Putamen (tissue), 1 donor: ENCODE measurements around the gene TNFAIP8.
"Not testable (repeated sequence)": the region's sequence is repeated elsewhere in the genome, so short reads cannot be mapped to it uniquely, and the experiment has no call there.

Experiments
- DNase-seq: peaks from one replicate; pipeline ENCODE4 v3.0.0-alpha.2; 2016; ENCODE audit warnings: low spot score

The TNFAIP8 gene

DNA sequence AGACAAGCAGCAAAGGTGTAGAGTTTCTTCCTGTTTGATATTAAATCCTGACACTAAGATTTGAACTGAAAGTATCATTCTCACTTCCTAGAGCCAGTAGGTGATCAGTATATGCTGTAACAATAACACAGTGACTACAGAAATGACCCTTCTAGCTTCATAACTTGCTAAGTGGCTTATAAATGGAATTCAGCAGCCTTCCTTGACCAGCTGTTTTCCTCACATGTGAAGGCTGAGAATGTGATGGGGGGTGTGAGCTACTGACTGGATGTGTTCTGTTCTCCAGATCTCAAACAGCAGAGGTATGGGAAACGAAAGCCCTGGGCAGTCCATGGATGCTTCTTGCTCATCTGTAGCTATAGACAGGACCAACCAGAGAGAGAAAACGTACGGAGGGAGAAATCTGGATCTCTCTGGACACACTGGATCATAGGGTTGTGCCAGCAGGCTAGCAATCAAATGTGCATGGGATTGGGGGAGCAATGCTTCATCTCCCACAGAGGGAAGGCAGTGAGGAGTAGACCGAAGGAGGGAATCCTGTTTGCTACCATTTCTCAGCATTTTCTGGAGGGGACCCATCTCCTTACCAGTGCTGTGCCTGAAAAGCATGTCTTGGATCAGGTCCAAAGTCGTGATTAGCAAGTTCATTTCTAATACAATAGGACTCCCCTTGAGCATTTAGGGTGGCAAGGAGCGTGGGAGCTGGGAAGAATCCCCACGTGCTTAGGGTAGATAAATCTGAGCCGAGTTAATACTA is 39.4 kb downstream of the TNFAIP8 start:
- DNase-seq = no peak

- no peak for DNase-seq
Measured at GRCh38 chr5:119396030-119396664, 40.3 kb downstream of the TNFAIP8 start.

- DNase-seq = no peak
Measured at GRCh38 chr5:119397518-119398380, 41.9 kb downstream of the TNFAIP8 start.

GRCh38 chr5:119398727-119399466 is 43.1 kb downstream of the TNFAIP8 start:
- DNase-seq = no peak

DNA sequence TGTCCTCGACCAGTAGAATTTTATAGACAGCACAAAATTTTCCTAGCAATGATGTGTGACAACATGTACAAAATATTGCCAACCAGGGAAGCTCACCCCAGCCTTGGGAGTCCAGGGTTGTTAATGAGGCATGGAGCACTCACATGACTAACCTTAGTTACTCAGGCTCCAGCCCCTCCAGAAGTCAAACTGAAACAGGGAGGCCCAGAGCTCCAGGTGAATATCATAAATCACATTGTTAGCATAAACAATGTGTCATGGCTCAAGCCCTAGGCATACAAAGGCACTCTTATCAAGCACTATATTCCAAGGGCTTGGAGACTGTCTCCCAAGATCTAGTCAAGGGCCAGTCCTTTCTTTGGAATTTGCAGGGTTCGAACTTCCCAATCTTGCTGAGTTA is 44.4 kb downstream of the TNFAIP8 start:
- no peak for DNase-seq

DNA sequence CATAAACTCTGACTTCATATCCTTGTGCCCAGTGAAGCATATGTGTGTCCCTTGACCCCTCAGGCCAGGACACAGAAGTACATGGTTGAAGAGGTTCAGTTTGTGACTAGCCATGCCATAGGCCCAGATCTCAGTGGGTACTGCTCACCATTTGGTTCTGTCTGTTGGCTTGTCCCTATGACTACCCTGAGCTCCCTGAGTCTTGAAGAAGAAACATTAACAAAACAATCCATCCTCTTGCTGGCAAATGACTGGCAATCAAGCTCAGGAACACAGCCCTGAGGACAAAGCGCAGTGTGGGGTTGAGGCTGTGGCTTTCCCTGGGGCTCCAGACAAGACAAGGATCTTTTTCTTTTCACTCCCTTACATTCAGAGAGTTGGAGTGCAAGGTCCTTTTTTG is 46.3 kb downstream of the TNFAIP8 start:
- no peak for DNase-seq

GRCh38 chr5:119402555-119402954 is 46.7 kb downstream of the TNFAIP8 start:
- no peak for DNase-seq

- no peak for DNase-seq
Measured at GRCh38 chr5:119404033-119404432, 48.2 kb downstream of the TNFAIP8 start.

DNA sequence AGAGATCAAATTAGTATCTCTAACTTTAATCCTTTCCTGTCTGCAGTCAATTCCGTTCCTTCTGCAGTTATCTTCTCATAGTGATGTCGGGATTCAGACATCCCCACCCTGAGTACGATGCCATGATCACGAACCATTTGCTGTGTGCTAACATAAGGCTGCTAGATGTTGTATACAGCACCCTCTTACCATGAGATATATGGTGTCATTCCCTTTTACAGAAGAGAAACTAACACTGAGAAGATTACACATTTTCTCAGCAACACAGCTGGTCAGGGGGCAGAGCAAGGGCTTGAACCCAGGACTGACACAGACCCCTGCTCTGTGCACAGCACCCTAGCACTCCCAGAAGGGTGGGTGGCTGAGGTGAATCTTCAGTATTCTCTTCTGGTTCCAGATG is 49.6 kb downstream of the TNFAIP8 start:
- DNase-seq = no peak

DNA sequence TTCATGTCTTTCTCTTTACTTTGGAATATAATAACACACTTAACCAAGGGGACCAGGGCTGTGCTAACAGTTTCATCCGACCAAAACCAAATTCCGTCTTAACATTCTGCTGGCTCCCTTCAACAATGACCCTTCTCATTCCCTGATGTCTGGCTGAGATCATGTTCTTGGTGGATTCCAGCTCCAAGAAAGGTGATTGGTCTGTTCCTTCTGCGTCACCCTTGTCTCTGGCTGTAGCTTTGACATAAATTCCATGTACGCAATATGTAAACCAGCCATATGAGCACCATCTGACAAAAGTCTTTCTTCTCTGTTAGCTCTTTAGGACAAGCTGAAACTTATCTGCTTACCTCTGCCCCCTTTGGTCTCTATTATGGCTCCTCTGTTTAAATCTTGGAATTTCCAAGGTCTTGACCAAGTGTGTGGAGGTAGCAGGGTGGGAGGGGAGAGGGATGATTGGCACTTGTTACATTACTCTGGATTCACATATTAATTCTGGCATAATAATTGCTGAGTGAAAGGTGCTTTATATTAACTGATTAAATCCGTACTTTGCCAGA is 50.8 kb downstream of the TNFAIP8 start:
- no peak for DNase-seq

- no peak for DNase-seq
Measured at GRCh38 chr5:119409235-119409815, 53.5 kb downstream of the TNFAIP8 start.

DNA sequence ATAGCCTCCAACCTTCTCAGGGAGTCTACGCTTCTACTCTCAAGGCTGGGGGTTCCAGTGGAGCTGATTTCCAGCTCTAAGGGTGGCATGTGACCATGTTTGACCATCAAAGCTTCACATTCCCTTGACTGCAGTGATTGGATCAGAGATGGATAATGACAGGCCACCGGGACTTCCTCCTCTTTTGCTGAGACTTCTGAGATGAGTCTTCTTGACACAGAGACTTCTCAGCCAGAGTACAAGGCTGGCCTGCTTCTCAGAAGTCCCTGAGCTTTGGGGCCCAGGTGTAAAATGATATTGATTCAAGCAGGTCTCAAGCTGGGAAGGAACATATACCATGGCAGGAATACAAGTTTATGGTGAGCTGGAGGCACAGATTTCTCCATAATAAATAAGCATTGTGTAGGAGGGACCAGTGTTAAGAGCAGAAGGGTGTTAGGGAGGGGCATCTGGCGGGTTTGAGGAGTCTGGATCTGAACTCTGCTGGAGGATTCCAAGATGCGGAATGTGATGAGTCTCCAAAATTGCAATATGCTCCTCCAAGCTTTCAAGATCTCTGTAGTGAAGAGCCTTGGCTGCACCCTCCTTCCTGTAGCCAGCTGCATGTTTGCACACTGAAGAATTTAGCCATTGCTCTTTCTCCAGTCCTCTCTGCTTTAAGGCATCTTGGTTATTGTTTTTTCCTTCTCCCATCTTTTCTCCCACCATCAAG is 54.8 kb downstream of the TNFAIP8 start:
- DNase-seq = no peak

- peak; percentile 75 for DNase-seq
Measured at GRCh38 chr5:119411361-119412278, 55.8 kb downstream of the TNFAIP8 start.

- no peak for DNase-seq
Measured at GRCh38 chr5:119412279-119413227, 56.7 kb downstream of the TNFAIP8 start.

DNA sequence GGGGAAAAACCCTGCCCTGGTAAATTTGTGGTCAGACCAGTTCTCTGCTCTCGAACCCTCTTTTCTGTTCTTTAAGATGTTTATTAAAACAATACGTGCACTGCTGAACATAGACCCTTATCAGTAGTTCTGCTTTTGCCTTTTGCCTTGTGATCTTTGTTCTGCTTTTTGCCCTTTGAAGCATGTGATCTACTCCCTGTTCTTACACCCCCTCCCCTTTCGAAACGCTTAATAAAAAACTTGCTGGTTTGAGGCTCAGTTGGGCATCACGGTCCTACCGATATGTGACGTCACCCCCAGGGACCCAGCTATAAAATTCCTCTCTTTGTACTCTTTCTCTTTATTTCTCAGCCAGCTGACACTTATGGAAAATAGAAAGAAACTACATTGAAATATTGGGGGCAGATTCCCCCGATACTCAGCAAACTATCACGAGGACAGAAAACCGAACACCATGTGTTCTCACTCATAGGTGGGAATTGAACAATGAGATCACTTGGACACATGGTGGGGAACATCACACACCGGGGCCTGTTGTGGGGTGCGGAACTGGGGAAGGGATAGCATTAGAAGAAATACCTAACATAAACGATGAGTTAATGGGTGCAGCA is 58.4 kb downstream of the TNFAIP8 start:
- not testable (repeated sequence) for DNase-seq

- no peak for DNase-seq
Measured at GRCh38 chr5:119417891-119418605, 62.2 kb downstream of the TNFAIP8 start.

GRCh38 chr5:119418606-119419100 is 62.8 kb downstream of the TNFAIP8 start:
- DNase-seq = no peak
